Mammary epithelial cell (primary cell): Measurements from ENCODE around the gene ATIC.
"Not testable (repeated sequence)": the region's sequence is repeated elsewhere in the genome, so short reads cannot be mapped to it uniquely, and the experiment has no call there.

Experiments used
- EZH2 ChIP-seq: IDR thresholded peaks from 2 replicates; pipeline ENCODE4 v1.6.1; 2012; ENCODE audit warnings: low read length, inconsistent platforms, borderline replicate concordance
- TF ChIP-seq, protein P1 (sequence below), 2 donors: IDR thresholded peaks in 1 of 2; conservative IDR thresholded peaks in 1 of 2; 2 replicates each; pipeline ENCODE4 v1.5.1; 2011 to 2012; ENCODE audit warnings: inconsistent platforms in 2 of 2, low read length in 2 of 2, mild to moderate bottlenecking in 2 of 2, control low read depth in 1 of 2, low read depth in 1 of 2; ENCODE audit not compliant: insufficient read depth in 1 of 2; ENCODE audit errors: extremely low read depth in 1 of 2

DNA sequence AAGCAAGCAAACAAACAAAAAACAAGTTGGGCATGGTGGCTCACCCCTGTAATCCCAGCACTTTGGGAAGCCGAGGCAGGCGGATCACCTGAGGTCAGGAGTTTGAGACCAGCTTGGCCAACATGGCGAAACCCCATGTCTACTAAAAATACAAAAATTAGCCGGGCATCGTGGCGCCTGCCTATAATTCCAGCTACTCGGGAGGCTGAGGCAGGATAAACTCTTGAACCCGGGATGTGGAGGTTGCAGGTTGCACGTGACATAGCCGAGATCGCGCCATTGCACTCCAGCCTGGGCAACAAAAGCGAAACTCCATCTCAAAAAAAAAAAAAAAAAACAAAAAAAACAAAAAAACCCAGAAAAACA is 617 bp upstream of the ATIC start:
- TF ChIP-seq, protein P1, sequence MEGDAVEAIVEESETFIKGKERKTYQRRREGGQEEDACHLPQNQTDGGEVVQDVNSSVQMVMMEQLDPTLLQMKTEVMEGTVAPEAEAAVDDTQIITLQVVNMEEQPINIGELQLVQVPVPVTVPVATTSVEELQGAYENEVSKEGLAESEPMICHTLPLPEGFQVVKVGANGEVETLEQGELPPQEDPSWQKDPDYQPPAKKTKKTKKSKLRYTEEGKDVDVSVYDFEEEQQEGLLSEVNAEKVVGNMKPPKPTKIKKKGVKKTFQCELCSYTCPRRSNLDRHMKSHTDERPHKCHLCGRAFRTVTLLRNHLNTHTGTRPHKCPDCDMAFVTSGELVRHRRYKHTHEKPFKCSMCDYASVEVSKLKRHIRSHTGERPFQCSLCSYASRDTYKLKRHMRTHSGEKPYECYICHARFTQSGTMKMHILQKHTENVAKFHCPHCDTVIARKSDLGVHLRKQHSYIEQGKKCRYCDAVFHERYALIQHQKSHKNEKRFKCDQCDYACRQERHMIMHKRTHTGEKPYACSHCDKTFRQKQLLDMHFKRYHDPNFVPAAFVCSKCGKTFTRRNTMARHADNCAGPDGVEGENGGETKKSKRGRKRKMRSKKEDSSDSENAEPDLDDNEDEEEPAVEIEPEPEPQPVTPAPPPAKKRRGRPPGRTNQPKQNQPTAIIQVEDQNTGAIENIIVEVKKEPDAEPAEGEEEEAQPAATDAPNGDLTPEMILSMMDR (conservative IDR thresholded peaks at IDR 0.05 in 1 of 2, IDR thresholded peaks at IDR 0.05 in 1 of 2; ENCODE audit: extremely low read depth in 1 of 2, insufficient read depth in 1 of 2, low read depth in 1 of 2, low read length in 2 of 2) = not testable (repeated sequence)
- not testable (repeated sequence) for TF ChIP-seq EZH2
